ENCODE results near the gene JAG1. TPM values are rescaled to one million over a fixed set of nuclear protein-coding genes. Genes with fewer than 3 reads are reported as not detected.

Gene JAG1
- total and polyA plus RNA-seq, 2 of the 4 experiments (the other 2 are of a cell fraction): 10.2 to 22.6 TPM

DNA sequence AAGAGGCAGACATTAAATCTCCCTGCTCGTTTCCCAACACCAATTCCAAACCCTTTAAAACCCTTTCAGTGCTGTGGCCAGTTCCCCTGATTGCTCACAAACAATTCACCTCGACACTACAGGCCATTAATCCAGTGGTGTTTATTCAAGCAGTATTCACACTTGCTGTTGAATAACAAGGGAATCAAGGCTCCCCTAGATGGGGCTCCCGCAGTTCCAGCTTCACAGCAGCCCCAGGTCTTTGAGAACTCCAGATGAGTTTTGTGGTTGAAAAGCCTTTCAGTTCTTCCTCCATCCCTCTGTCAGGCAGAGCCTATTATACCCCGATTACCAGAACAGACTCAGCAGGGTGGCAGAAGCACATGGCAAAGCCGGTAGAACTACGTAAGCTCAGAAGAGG is 36.2 kb downstream of the JAG1 start:
- H3K9me1 ChIP-seq (ENCODE audit: insufficient read depth, low read length): peaks cover 27% of the 10 kb centered on the region
- peak overlapping the region; percentile 68; the same call in 1 of the 3 replicates for H2BK15ac ChIP-seq (ENCODE audit: low read depth, low read length)
- no peak for TF ChIP-seq CEBPB (IDR thresholded peaks at IDR 0.05; ENCODE audit: low read depth, low read length)
- TF ChIP-seq POLR2A (IDR thresholded peaks at IDR 0.05; ENCODE audit: low read depth, low read length): no peak
- TF ChIP-seq CHD1 (IDR thresholded peaks at IDR 0.05; ENCODE audit: low read depth, low read length): no peak
- no peak for TF ChIP-seq SMC3 (IDR thresholded peaks at IDR 0.05; ENCODE audit: low read depth, low read length)
- TF ChIP-seq, protein P1, sequence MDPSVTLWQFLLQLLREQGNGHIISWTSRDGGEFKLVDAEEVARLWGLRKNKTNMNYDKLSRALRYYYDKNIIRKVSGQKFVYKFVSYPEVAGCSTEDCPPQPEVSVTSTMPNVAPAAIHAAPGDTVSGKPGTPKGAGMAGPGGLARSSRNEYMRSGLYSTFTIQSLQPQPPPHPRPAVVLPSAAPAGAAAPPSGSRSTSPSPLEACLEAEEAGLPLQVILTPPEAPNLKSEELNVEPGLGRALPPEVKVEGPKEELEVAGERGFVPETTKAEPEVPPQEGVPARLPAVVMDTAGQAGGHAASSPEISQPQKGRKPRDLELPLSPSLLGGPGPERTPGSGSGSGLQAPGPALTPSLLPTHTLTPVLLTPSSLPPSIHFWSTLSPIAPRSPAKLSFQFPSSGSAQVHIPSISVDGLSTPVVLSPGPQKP (IDR thresholded peaks at IDR 0.05; ENCODE audit: borderline replicate concordance, low read depth, low read length): no peak
- TF ChIP-seq BHLHE40 (IDR thresholded peaks at IDR 0.05; ENCODE audit: low read depth, low read length): no peak
- no peak for TF ChIP-seq MAZ (IDR thresholded peaks at IDR 0.05; ENCODE audit: borderline replicate concordance, low read depth, low read length)
- TF ChIP-seq RCOR1 (IDR thresholded peaks at IDR 0.05; ENCODE audit: insufficient replicate concordance, low read length): no peak
- no peak for TF ChIP-seq RFX5 (IDR thresholded peaks at IDR 0.05; ENCODE audit: low read depth, low read length)
- no peak for TF ChIP-seq RAD21 (IDR thresholded peaks at IDR 0.05; ENCODE audit: low read length)
- TF ChIP-seq, protein P2, sequence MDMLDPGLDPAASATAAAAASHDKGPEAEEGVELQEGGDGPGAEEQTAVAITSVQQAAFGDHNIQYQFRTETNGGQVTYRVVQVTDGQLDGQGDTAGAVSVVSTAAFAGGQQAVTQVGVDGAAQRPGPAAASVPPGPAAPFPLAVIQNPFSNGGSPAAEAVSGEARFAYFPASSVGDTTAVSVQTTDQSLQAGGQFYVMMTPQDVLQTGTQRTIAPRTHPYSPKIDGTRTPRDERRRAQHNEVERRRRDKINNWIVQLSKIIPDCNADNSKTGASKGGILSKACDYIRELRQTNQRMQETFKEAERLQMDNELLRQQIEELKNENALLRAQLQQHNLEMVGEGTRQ (IDR thresholded peaks at IDR 0.05; ENCODE audit: low read depth, low read length): no peak
- TF ChIP-seq, protein P3, sequence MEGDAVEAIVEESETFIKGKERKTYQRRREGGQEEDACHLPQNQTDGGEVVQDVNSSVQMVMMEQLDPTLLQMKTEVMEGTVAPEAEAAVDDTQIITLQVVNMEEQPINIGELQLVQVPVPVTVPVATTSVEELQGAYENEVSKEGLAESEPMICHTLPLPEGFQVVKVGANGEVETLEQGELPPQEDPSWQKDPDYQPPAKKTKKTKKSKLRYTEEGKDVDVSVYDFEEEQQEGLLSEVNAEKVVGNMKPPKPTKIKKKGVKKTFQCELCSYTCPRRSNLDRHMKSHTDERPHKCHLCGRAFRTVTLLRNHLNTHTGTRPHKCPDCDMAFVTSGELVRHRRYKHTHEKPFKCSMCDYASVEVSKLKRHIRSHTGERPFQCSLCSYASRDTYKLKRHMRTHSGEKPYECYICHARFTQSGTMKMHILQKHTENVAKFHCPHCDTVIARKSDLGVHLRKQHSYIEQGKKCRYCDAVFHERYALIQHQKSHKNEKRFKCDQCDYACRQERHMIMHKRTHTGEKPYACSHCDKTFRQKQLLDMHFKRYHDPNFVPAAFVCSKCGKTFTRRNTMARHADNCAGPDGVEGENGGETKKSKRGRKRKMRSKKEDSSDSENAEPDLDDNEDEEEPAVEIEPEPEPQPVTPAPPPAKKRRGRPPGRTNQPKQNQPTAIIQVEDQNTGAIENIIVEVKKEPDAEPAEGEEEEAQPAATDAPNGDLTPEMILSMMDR (conservative IDR thresholded peaks at IDR 0.05; ENCODE audit: low read depth, low read length): no peak
- TF ChIP-seq MXI1 (IDR thresholded peaks at IDR 0.05; ENCODE audit: borderline replicate concordance, low read depth, low read length): no peak
- peaks cover 24% of the 10 kb centered on the region for H3K4me1 ChIP-seq (ENCODE audit: control insufficient read depth, insufficient read depth, low read length)
- H3K79me1 ChIP-seq (ENCODE audit: low read depth in 1 of 2, low read length in 2 of 2): peaks cover 0 to 25% of the 10 kb centered on the region in 2 experiments; a peak in 2 of 4 replicates
- H3K27me3 ChIP-seq (ENCODE audit: control insufficient read depth, insufficient read depth, low read length): no peaks in the 10 kb centered on the region
- ATAC-seq (ENCODE audit: low read depth) (no peak), DNase-seq (no peak)
- peak overlapping the region; percentile 31; the same call in 1 of the 2 replicates for H4K91ac ChIP-seq (ENCODE audit: insufficient read depth, low read depth, low read length)
- H2AK9ac ChIP-seq (replicated peaks; ENCODE audit: low read depth, low read length, poor library complexity): no peak overlapping the region
- in situ Hi-C loops (cut with MboI; ENCODE audit: low sequenced_read_pairs) (no loop called here), intact Hi-C loops (cut with micrococcal nuclease) (loop anchor here (5.0 kb wide), 1 partner anchor 40 kb away; no protein-coding TSS in a partner anchor), dilution Hi-C loops (cut with HindIII; ENCODE audit: low sequenced_read_pairs, unreplicated experiment) (no loop called here)
- no peak overlapping the region for H3K56ac ChIP-seq (ENCODE audit: extremely low read depth, insufficient read depth, low read length)
- no peak overlapping the region; a peak in 1 of 4 replicates for H4K8ac ChIP-seq (ENCODE audit: low read depth in 2 of 2, low read length in 2 of 2)
- H3K14ac ChIP-seq (replicated peaks; ENCODE audit: low read depth, low read length): peak overlapping the region; percentile 57; the same call in 1 of the 2 replicates
- no peak overlapping the region for H3K4me2 ChIP-seq (ENCODE audit: low read depth, low read length)
- H4K20me1 ChIP-seq (ENCODE audit: insufficient read depth, low read length): no peaks in the 10 kb centered on the region
- H3K9me3 ChIP-seq (ENCODE audit: control insufficient read depth, insufficient read depth, low read length): no peaks in the 10 kb centered on the region
- no peak overlapping the region for H4K5ac ChIP-seq (ENCODE audit: low read depth, low read length)
- peak overlapping the region; percentile 20; the same call in 1 of the 2 replicates for H2AK5ac ChIP-seq (ENCODE audit: low read depth, low read length)
- H2BK5ac ChIP-seq (ENCODE audit: low read depth, low read length, poor library complexity, severe bottlenecking): no peak overlapping the region
- no peak overlapping the region for H3K4me3 ChIP-seq (ENCODE audit: insufficient read depth, low read depth, low read length)
- H2BK120ac ChIP-seq (ENCODE audit: low read depth, low read length): peak overlapping the region; percentile 70; the same call in 1 of the 2 replicates
- no peak overlapping the region for H2AFZ ChIP-seq (replicated peaks; ENCODE audit: low read length, poor library complexity)
- H3K27ac ChIP-seq (ENCODE audit: insufficient read depth, low read length): no peak overlapping the region
- CTCF ChIA-PET: no interaction called here
- peak overlapping the region; percentile 42; the same call in 1 of the 2 replicates for H2BK20ac ChIP-seq (ENCODE audit: low read depth, low read length)
- H3K18ac ChIP-seq (ENCODE audit: low read depth, low read length): no peak overlapping the region
- no TSS peak for BruUV-seq (replicated peaks)
- H3K23ac ChIP-seq (ENCODE audit: low read depth, low read length): no peak overlapping the region; the same call in 1 of the 2 replicates
- POLR2A ChIA-PET (ENCODE audit: unreplicated experiment): no interaction called here
- peaks cover 39% of the 10 kb centered on the region for H3K36me3 ChIP-seq (ENCODE audit: control insufficient read depth, insufficient read depth, low read length)
- no peak overlapping the region for H3K9ac ChIP-seq (ENCODE audit: low read depth, low read length)
- peak overlapping the region; percentile 53 for H3K4ac ChIP-seq (ENCODE audit: low read depth, low read length)
- WGBS, 2 experiments (ENCODE audit: extremely low coverage in 2 of 2, insufficient read length in 1 of 2): no CpG with 5 or more reads among the region's 6 CpGs

Measured in IMR-90 (cell line).